GM06990 (cell line): Measurements from ENCODE around the gene NPAS2.

Experiments used
- DNase-seq: peaks from one replicate; pipeline ENCODE4 v3.0.0-alpha.2; 2011; ENCODE audit not compliant: insufficient read length; ENCODE audit errors: extremely low read depth
- H3K27me3 ChIP-seq: replicated peaks from 2 replicates; pipeline ENCODE4 v1.6.0; 2011; ENCODE audit warnings: low read length; ENCODE audit not compliant: control insufficient read depth, insufficient read depth
- H3K36me3 ChIP-seq: 2 replicates; pipeline ENCODE4 v1.5.1; 2011; ENCODE audit warnings: low read length; ENCODE audit not compliant: control insufficient read depth, insufficient read depth
- H3K4me3 ChIP-seq: replicated peaks from 2 replicates; pipeline ENCODE4 v1.5.1; 2011; ENCODE audit warnings: low read depth, mild to moderate bottlenecking, control low read depth, low read length
- TF ChIP-seq, protein P1 (sequence below): IDR thresholded peaks from 2 replicates; pipeline ENCODE4 v1.5.1; 2011; ENCODE audit warnings: low read length, control low read depth, mild to moderate bottlenecking, inconsistent platforms; ENCODE audit not compliant: insufficient read depth, poor library complexity, severe bottlenecking

The NPAS2 gene

DNA sequence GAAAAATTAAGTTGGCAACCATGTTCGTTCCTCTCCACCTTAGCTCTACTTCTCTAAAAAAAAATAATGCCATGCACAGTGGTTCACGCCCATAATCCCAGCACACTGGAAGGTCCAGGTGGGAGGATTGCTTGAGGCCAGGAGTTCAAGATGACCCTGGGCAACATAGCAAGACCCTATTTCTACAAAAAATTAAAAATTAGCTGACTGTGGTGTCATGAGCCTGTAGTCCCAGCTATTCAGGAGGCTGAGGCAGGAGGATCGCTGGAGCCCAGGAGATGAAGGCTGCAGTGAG lies 40.1 kb upstream of the NPAS2 start:
- Histone ChIP-seq H3K36me3 (no peaks in the 10 kb centered on the region), H3K27me3 (no peaks in the 10 kb centered on the region), H3K4me3 (no peak overlapping the region)
- no peak for DNase-seq
- TF ChIP-seq, protein P1, sequence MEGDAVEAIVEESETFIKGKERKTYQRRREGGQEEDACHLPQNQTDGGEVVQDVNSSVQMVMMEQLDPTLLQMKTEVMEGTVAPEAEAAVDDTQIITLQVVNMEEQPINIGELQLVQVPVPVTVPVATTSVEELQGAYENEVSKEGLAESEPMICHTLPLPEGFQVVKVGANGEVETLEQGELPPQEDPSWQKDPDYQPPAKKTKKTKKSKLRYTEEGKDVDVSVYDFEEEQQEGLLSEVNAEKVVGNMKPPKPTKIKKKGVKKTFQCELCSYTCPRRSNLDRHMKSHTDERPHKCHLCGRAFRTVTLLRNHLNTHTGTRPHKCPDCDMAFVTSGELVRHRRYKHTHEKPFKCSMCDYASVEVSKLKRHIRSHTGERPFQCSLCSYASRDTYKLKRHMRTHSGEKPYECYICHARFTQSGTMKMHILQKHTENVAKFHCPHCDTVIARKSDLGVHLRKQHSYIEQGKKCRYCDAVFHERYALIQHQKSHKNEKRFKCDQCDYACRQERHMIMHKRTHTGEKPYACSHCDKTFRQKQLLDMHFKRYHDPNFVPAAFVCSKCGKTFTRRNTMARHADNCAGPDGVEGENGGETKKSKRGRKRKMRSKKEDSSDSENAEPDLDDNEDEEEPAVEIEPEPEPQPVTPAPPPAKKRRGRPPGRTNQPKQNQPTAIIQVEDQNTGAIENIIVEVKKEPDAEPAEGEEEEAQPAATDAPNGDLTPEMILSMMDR: no peak

DNA sequence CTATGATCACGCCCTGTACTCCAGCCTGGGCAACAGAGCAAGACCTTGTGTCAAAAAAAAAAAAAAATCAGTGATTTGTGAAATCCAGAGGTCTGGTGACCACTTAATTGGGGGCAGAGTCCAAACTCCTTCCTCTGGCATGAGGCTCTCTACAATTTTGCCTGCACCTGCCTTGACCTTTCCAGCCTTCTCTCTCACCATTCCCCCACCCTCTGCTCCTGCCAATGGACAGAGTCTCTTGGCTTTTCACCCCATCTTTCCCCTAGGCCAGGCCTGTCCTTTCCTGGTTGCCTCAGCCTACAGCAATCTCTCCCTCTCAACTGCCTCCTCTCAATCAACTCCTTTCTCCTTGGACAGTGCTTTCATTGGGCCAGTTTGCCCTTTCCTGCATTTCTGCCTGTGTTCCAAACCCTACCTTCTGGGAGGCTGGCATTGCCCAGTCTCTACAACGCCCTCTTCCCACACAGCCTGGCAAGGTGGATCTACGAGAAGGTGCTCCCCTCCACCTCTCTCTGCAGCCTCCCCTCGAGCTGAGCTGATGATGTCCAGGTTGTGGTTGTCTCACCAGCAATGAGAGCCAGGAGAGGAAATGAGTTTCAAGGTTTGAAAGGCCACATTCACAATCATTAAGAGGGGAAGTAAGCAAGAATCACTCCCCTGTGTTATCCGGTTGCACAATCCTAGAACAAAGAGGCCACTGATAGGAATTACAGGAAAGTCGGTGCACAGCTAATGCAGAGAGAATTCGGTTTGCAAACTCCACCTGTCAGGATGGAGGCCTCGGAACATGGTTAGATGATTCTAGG lies 39.5 kb upstream of the NPAS2 start:
- DNase-seq: no peak
- TF ChIP-seq, protein P1: no peak
- H3K36me3 ChIP-seq: no peaks in the 10 kb centered on the region
- no peak overlapping the region for H3K4me3 ChIP-seq
- H3K27me3 ChIP-seq: no peaks in the 10 kb centered on the region

- Histone ChIP-seq H3K36me3 (no peaks in the 10 kb centered on the region), H3K27me3 (no peaks in the 10 kb centered on the region), H3K4me3 (no peak overlapping the region)
- no peak for DNase-seq
- TF ChIP-seq, protein P1: no peak
Measured at GRCh38 chr2:100781009-100781325, 39.0 kb upstream of the NPAS2 start.

DNA sequence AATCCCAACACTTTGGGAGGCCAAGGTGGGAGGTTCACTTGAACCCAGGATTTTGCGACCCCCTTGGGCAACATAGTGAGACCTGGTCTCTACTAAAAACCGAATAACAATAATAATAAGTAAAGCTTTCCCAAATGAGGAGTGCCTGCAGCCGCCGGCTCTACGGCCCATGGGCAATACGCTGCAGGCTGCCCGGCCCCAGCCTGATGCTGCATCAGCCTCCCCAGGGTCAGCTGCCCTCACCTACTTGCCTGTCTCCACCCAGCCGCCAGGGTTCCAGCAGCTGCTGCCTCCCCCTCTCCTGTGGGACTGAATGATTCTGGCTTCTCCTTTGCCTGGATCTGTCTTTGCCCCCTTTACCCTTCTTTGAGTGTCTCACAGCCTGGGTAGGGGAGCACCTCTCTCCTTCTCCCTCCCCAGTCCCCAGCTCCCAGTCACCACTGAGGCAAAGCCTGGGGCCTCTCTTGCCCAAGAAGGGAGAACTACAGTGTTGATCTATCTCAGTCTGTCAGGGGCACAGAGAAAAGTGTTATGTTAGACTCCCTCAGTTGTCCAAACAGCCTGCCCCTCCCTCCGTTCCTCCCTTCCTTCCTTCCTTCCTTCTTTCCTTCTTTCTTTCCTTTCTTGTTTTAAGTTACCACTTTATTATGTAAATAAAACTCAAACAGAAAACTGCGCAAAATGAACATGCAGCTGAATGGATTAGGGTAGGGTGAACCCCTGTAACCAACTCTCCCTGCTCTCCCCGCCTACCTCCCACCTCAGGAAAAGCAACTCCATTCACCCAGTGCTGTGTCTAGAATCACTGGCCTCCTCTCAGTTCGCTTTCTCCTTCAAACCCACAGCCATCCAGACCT lies 38.2 kb upstream of the NPAS2 start:
- H3K27me3 ChIP-seq: no peaks in the 10 kb centered on the region; the same call in 1 of the 2 replicates
- H3K4me3 ChIP-seq: no peak overlapping the region
- TF ChIP-seq, protein P1: no peak
- no peaks in the 10 kb centered on the region for H3K36me3 ChIP-seq
- DNase-seq: no peak

- H3K27me3 ChIP-seq: no peaks in the 10 kb centered on the region; the same call in 1 of the 2 replicates
- H3K4me3 ChIP-seq: no peak overlapping the region
- no peaks in the 10 kb centered on the region for H3K36me3 ChIP-seq
- TF ChIP-seq, protein P1: no peak
- DNase-seq: no peak
Measured at GRCh38 chr2:100782380-100782878, 37.5 kb upstream of the NPAS2 start.
